A673 (cell line): Measurements from ENCODE around the gene NSL1.

Experiments used
- CTCF ChIP-seq: fragments of 300-800, 200-600 bp; sonication (generic); conservative IDR thresholded peaks from 2 replicates; pipeline ENCODE4 v1.5.1; 2017; ENCODE audit warnings: low read depth, mild to moderate bottlenecking, antibody characterized with exemption, low read length, moderate library complexity, mixed read lengths
- EZH2 ChIP-seq: fragments of 200-600 bp; sonication (generic); IDR thresholded peaks from 2 replicates; pipeline ENCODE4 v1.6.1; 2017; ENCODE audit warnings: borderline replicate concordance, low read depth, mild to moderate bottlenecking, mixed read lengths, antibody characterized with exemption, low read length; ENCODE audit not compliant: poor library complexity, severe bottlenecking

- no peak for TF ChIP-seq CTCF
- TF ChIP-seq EZH2 = no peak
Measured at GRCh38 chr1:212686069-212686468, 105.5 kb downstream of the NSL1 start.
